Body of pancreas (tissue), 4 donors: ENCODE results near the gene ESPNL. TPM values are rescaled to one million over a fixed set of nuclear protein-coding genes. Genes with fewer than 3 reads are reported as not detected.

Experiments used
- ATAC-seq: fragments of 150-250 bp; one replicate; pipeline ENCODE4 v1.9.1; 2016
- DNase-seq, 4 donors: peaks; one replicate each; pipeline ENCODE4 v3.0.0-alpha.2; 2019
- H3K27ac ChIP-seq, 4 donors: fragments of 200-600 bp; sonication (generic); 1 replicate in 3 of 4; 2 replicates in 1 of 4; pipeline versions ENCODE4 v1.5.1 to v1.6.1; 2016 to 2019; ENCODE audit warnings: mild to moderate bottlenecking in 1 of 4, mixed read lengths in 1 of 4, moderate library complexity in 1 of 4
- H3K27me3 ChIP-seq, 2 donors: fragments of 200-600 bp; sonication (generic); one replicate each; pipeline ENCODE4 v1.6.0; 2016; ENCODE audit warnings: mild to moderate bottlenecking in 1 of 2
- H3K36me3 ChIP-seq, 2 donors: fragments of 200-600 bp; sonication (generic); replicated peaks in 1 of 2; 2 replicates each; pipeline ENCODE4 v1.5.1; 2016; ENCODE audit warnings: low read depth in 2 of 2; ENCODE audit not compliant: insufficient read depth in 1 of 2
- H3K4me1 ChIP-seq: fragments of 200-600 bp; sonication (generic); one replicate; pipeline ENCODE4 v1.6.0; 2016
- H3K4me3 ChIP-seq, 2 donors: fragments of 200-600 bp; sonication (generic); 1 replicate in 1 of 2; 2 replicates in 1 of 2; pipeline ENCODE4 v1.5.1; 2016 to 2019
- H3K9me3 ChIP-seq, 3 donors: fragments of 200-600 bp; sonication (generic); 1 replicate in 2 of 3; 2 replicates in 1 of 3; pipeline ENCODE4 v1.5.1; 2016
- POLR2A ChIP-seq, 3 donors: fragments of 450-650 bp; IDR thresholded peaks; one replicate each; pipeline ENCODE4 v1.6.1; 2016; ENCODE audit warnings: antibody characterized with exemption in 3 of 3, mild to moderate bottlenecking in 2 of 3
- WGBS, 2 donors: methylation state at CpG; one replicate each; pipeline ENCODE4 v1.1.5; 2017; 5-methylcytosine and 5-hydroxymethylcytosine counted together
- intact Hi-C: fragments of 100-400 bp; cut with DNase I; formaldehyde crosslinking; loops from one replicate; pipeline ENCODE4 v1.15.1; 2023
- total RNA-seq, 2 donors: library from RNA; depleted of rRNA; stranded (reverse); fragments of >200 nt; gene quantifications; one replicate each; pipeline ENCODE4 v1.1.0, GENCODE V29; 2016
- TF ChIP-seq, protein P1 (sequence below), 7 experiments: fragments of 450-650 bp in 4 of 7; fragments of 200-600 bp in 3 of 7; sonication (generic) in 3 of 7; IDR thresholded peaks; one replicate each; pipeline ENCODE4 v1.5.1; 2016 to 2019; ENCODE audit warnings: antibody characterized with exemption in 7 of 7

Gene ESPNL
- total RNA-seq, 2 donors from 2014 or later, result not detected

DNA sequence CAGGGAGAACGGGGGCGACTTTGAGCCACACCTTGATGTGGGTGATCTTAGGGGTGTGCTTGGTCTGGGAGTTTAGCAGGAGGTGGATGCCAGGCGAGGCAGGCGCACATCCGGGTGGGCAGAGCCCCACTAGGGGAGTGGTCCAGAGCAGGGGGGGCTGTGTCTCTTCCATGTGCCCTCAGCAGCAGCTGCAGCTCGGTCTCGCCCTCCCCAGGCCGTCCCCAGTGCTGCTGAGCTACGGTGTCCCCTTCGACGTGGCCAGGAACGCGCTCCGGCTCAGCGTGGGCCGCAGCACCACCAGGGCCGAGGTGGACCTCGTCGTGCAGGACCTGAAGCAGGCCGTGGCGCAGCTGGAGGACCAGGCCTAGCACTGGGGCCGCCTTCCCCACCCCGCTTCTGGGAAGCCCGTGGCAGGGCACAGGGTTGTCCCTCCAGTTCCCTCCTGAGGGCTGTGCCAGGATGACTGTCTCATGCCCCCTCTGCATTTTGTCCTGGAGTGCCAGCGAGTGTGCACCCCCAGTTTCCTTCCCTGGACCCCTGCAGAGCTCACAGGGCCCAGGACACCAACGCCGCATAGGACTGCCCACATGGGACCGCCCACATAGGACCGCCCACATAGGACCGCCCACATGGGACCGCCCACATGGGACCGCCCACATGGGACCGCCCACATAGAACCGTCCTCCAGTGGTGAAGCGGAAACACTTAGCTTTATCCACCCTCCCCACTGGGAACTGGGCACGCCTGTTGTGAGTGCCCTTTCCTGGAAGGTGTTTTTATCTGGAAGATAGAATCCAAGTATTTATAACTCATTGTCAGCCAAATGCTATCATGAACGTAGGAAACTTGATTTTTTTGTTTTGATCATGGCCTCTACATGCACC lies 1.9 kb upstream of the ESPNL start:
- H3K9me3 ChIP-seq, result no peaks in the 10 kb centered on the region
- H3K27me3 ChIP-seq, result no peaks in the 10 kb centered on the region
- no peak overlapping the region for H3K4me3 ChIP-seq
- 57 to 81% methylated on average over 20 to 37 of the region's 37 CpGs for WGBS, 2 donors
- peaks cover 35% of the 10 kb centered on the region for H3K4me1 ChIP-seq
- H3K36me3 ChIP-seq, result no peaks in the 10 kb centered on the region
- intact Hi-C loops, result no loop called here
- peak; percentile 58 to 72 (median 67) for DNase-seq
- TF ChIP-seq, protein P1, sequence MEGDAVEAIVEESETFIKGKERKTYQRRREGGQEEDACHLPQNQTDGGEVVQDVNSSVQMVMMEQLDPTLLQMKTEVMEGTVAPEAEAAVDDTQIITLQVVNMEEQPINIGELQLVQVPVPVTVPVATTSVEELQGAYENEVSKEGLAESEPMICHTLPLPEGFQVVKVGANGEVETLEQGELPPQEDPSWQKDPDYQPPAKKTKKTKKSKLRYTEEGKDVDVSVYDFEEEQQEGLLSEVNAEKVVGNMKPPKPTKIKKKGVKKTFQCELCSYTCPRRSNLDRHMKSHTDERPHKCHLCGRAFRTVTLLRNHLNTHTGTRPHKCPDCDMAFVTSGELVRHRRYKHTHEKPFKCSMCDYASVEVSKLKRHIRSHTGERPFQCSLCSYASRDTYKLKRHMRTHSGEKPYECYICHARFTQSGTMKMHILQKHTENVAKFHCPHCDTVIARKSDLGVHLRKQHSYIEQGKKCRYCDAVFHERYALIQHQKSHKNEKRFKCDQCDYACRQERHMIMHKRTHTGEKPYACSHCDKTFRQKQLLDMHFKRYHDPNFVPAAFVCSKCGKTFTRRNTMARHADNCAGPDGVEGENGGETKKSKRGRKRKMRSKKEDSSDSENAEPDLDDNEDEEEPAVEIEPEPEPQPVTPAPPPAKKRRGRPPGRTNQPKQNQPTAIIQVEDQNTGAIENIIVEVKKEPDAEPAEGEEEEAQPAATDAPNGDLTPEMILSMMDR (IDR thresholded peaks at IDR 0.05), result no peak
- TF ChIP-seq POLR2A (IDR thresholded peaks at IDR 0.05), result no peak
- ATAC-seq, result peak; percentile 82
- peak overlapping the region in 3 of 4 donors; percentile 39 to 89 (median 73) for H3K27ac ChIP-seq

DNA sequence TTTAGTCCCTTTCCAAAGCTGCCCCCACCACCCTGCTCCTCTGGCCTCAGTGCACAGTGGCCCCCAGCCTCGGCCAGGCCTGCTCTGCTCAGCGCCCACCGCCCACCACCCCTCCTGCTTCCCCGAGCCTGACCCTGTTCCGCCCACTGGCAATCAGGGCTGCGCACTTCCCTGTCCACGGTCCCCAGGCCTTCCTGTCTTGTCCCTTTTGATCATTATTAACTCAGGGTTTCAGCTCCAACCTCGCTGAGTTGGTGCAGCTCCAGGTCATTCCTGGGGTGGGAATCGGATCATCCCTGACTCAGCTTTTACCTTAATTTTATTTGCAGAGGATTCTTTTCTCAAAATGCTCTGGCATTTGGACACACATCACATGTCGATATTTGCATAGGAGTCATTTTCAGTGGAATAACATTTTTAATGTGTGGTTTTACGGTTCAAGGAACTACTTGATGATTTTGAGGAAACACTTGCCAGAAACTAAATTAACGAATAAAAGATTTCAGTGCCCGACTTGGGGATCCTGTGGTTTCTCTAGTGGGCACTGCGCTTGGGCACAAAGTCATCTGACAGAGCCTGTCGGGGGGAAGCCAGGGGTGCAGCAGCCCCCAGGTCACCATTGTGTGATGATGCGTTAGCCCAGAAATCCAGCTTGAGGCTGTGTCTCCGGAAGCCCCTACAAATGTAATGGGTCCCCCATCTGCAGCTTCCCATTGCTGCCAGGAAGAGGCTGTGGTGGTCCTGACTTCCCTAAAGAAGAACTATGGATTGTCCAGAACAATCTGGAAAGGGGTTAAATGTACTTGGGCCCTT lies 1.0 kb upstream of the ESPNL start:
- no peak for TF ChIP-seq POLR2A (IDR thresholded peaks at IDR 0.05)
- TF ChIP-seq, protein P1 (IDR thresholded peaks at IDR 0.05), result no peak
- peak overlapping the region in 2 of 4 donors; percentile 55 to 59 for H3K27ac ChIP-seq
- no peaks in the 10 kb centered on the region for H3K27me3 ChIP-seq
- ATAC-seq, result no peak
- intact Hi-C loops, result no loop called here
- WGBS, 2 donors, result 72 to 80% methylated on average over 17 of the region's 17 CpGs
- H3K9me3 ChIP-seq, result no peaks in the 10 kb centered on the region
- peak in 1 of 4 donors; percentile 23 for DNase-seq
- H3K4me3 ChIP-seq, result no peak overlapping the region
- peaks cover 35% of the 10 kb centered on the region for H3K4me1 ChIP-seq
- no peaks in the 10 kb centered on the region for H3K36me3 ChIP-seq

DNA sequence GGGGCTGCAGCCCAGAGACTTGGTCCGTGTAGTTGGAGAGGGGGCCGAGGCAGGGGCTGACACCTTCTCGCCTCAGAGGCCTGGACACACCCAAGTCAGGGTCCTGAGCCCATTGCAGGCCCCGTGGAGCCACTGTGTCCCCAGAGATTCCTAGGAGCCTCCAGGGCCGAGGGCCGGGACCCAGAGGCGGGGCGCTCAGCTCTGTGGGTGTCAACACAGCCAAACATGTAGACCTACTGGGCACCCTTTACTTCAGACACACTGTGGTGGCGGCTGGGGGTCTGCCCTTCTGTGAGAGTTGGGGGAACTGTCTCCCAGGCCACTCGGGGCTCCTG lies 459 bp upstream of the ESPNL start:
- ATAC-seq (no peak), DNase-seq (peak in 2 of 4 donors; percentile 9 to 10)
- Histone ChIP-seq H3K27me3 (no peaks in the 10 kb centered on the region), H3K4me3 (no peak overlapping the region), H3K27ac (peak overlapping the region in 1 of 4 donors; percentile 14), H3K9me3 (no peaks in the 10 kb centered on the region), H3K4me1 (peaks cover 35% of the 10 kb centered on the region), H3K36me3 (no peaks in the 10 kb centered on the region)
- TF ChIP-seq POLR2A (IDR thresholded peaks at IDR 0.05), result no peak
- 91 to 95% methylated on average over 3 to 10 of the region's 10 CpGs for WGBS, 2 donors
- intact Hi-C loops, result no loop called here

DNA sequence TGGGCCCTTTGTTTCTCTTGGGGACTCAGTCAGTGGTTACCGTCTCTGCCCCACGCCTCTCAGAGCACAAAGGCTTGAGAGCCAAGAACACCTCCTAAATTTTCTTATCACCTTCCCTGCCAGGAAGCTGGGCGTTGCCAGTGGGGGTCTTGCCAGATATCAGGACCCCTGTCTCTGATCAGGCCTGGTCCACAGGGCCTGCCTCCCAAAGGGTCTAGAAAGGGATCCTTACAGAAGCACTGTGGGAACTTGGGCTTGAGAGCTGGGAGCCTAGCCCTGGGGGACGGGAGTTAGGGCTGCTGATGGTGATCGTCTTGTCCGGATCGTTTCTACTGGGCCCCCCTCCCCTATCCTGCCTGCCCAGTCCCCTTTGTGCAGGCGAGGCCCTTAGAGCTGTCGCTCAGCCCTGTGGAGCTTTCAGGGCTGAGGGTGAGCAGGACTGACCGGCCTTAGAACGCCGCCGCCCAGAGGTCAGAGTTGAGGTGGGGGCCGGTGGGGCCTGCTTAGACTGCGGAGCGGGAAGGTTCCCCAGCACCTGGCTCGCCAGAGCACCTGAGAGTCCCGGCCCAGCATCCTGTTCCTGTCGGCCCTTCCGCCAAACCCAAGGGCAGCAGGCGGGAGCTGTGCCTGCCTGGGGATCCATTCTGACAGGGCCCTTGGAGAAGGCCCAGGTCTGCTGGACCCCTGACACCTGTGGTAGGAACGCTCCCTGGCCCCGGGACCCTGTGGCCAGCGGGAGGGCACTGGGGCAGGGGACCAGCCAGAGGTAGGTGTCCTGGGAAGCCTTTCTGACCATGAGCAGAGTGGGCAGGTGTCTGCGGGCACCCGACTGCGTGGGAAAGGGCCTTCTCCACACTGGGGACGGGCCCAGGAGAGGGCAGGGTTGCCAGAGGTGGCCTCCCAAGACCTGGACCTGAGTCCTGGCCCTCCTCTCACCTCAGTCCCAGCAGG lies 956 bp downstream of the ESPNL start:
- H3K4me3 ChIP-seq, result no peak overlapping the region
- no peaks in the 10 kb centered on the region for H3K27me3 ChIP-seq
- intact Hi-C loops, result no loop called here
- H3K9me3 ChIP-seq, result no peaks in the 10 kb centered on the region
- H3K36me3 ChIP-seq, result no peaks in the 10 kb centered on the region
- no peak overlapping the region for H3K27ac ChIP-seq
- WGBS, 2 donors, result 86 to 100% methylated on average over 4 to 23 of the region's 28 CpGs
- no peak for ATAC-seq
- DNase-seq, result peak in 2 of 4 donors; percentile 8 to 9
- TF ChIP-seq, protein P1 (IDR thresholded peaks at IDR 0.05), result no peak
- no peak for TF ChIP-seq POLR2A (IDR thresholded peaks at IDR 0.05)
- peaks cover 30% of the 10 kb centered on the region for H3K4me1 ChIP-seq
